Epithelial cell of esophagus (primary cell): ENCODE results near the gene TRAF3IP1.
A peak's percentile ranks its signal among the peaks of the same experiment; 100 is the strongest.

ENCODE experiments used
- DNase-seq: peaks from one replicate; pipeline ENCODE4 v3.0.0; 2010; ENCODE audit warnings: low read depth
- H3K4me3 ChIP-seq: 2 replicates; pipeline ENCODE4 v1.5.1; 2011; ENCODE audit warnings: mild to moderate bottlenecking, low read length, control low read depth
- CTCF ChIP-seq: IDR thresholded peaks from 2 replicates; pipeline ENCODE4 v1.5.1; 2011; ENCODE audit warnings: low read depth, mild to moderate bottlenecking, low read length, control low read depth, inconsistent platforms; ENCODE audit not compliant: insufficient read depth; ENCODE audit errors: missing control alignments

TRAF3IP1 gene

GRCh38 chr2:238284802-238285515 is 35.4 kb upstream of the TRAF3IP1 start:
- DNase-seq, result no peak
- peak overlapping the region; percentile 93 for H3K4me3 ChIP-seq
- no peak for TF ChIP-seq CTCF

GRCh38 chr2:238285653-238286082 is 34.6 kb upstream of the TRAF3IP1 start:
- DNase-seq, result peak; percentile 98
- no peak for TF ChIP-seq CTCF
- H3K4me3 ChIP-seq, result peak overlapping the region; percentile 93

- no peak for DNase-seq
- peak; percentile 2 for TF ChIP-seq CTCF
- H3K4me3 ChIP-seq, result peak overlapping the region; percentile 93
These were observed 34.2 kb upstream of the TRAF3IP1 start for GRCh38 chr2:238286095-238286494.

GRCh38 chr2:238286551-238286950 is 33.8 kb upstream of the TRAF3IP1 start:
- peak overlapping the region; percentile 93 for H3K4me3 ChIP-seq
- TF ChIP-seq CTCF, result no peak
- DNase-seq, result peak; percentile 89

GRCh38 chr2:238286987-238287736 is 33.2 kb upstream of the TRAF3IP1 start:
- no peak for TF ChIP-seq CTCF
- peak overlapping the region; percentile 93 for H3K4me3 ChIP-seq
- no peak for DNase-seq

DNA sequence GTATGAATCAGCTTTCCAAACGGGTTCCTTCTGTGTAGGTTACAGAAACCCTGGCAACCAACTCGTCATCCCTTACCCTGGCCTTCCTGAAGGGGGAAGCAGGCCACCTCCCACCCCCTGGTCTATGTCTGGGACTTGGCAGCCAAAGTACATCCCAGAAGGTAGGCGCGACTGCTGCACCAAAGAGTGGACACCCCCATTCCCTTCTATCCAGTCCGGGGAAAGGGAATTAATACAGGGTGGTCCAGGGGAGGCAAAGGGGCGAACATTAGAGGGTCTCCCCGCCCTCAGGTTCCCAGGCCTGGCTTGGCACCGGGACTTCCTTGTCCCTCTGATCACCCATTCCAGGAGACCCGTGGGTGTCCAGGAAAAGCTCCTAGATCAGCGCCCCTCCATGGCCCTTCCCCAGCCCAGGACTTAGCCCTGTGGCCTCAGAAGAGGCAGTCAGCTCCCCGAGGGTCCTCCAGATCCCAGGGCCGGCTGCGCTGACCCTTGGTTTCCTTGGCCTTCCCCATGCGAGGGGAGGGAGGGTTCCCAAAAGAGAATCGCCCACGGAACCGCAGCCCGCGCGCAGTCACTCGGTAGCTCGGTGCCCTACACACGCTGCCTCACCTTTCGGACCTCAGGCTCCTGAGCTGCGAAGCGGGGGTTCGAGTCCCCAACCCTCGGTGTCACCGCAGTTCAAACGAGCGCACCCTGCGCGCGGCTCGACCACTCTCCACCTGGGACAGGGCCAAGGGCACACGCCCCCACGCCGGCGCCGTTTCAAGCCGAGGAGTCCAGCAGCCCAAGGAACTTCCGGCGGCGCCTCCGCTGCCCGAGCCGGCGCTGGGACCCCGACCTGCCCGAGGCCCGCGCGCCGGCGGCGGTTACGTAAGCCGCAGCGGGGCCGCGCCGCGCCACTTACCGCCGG is 32.3 kb upstream of the TRAF3IP1 start, which contains the start of gene PER2:
PER2 (minus strand) TSS at position 874 of the 913 bp plus-strand sequence. CDS start 10,674 bp downstream, outside the sequence.
- DNase-seq, result peak; percentile 94
- peak; percentile 45 for TF ChIP-seq CTCF
- H3K4me3 ChIP-seq, result peak within 1 kb of the TSS; percentile 93
